Lower leg skin (tissue), 4 donors: Measurements from ENCODE around the gene FAM118A. TPM values are rescaled to one million over a fixed set of nuclear protein-coding genes. Genes with fewer than 3 reads are reported as not detected.
"Not testable (repeated sequence)": the region's sequence is repeated elsewhere in the genome, so short reads cannot be mapped to it uniquely, and the experiment has no call there.

ENCODE experiments used
- DNase-seq, 2 donors: peaks; one replicate each; pipeline ENCODE4 v3.0.0-alpha.2; 2019; ENCODE audit warnings: low spot score in 2 of 2
- H3K4me3 ChIP-seq: fragments of 200-600 bp; sonication (generic); 2 replicates; pipeline ENCODE4 v1.5.1; 2017; ENCODE audit warnings: mild to moderate bottlenecking, low read depth; ENCODE audit not compliant: poor library complexity, severe bottlenecking
- POLR2A ChIP-seq, 2 donors: fragments of 450-650 bp; IDR thresholded peaks; one replicate each; pipeline ENCODE4 v1.6.1; 2016 to 2017; ENCODE audit warnings: antibody characterized with exemption in 2 of 2, mild to moderate bottlenecking in 1 of 2, moderate library complexity in 1 of 2
- WGBS, 2 donors: methylation state at CpG; one replicate each; pipeline ENCODE4 v1.1.5; 2018; 5-methylcytosine and 5-hydroxymethylcytosine counted together
- intact Hi-C: fragments of 100-400 bp; cut with DNase I; formaldehyde crosslinking; loops from one replicate; pipeline ENCODE4 v1.15.0; 2023; ENCODE audit warnings: low total_unique reads
- total RNA-seq, 4 donors: library from RNA; depleted of rRNA; stranded (reverse); fragments of >200 nt; gene quantifications; one replicate each; pipeline ENCODE4 v1.1.0, GENCODE V29; 2016
- TF ChIP-seq, protein P1 (sequence below), 3 donors: fragments of 450-650 bp; IDR thresholded peaks; one replicate each; pipeline ENCODE4 v1.5.1; 2016; ENCODE audit warnings: antibody characterized with exemption in 3 of 3, mild to moderate bottlenecking in 3 of 3, moderate library complexity in 2 of 3

Gene FAM118A
- total RNA-seq, 4 donors from 2014 or later: 11.9 to 40.7 (median 25.0) TPM

DNA sequence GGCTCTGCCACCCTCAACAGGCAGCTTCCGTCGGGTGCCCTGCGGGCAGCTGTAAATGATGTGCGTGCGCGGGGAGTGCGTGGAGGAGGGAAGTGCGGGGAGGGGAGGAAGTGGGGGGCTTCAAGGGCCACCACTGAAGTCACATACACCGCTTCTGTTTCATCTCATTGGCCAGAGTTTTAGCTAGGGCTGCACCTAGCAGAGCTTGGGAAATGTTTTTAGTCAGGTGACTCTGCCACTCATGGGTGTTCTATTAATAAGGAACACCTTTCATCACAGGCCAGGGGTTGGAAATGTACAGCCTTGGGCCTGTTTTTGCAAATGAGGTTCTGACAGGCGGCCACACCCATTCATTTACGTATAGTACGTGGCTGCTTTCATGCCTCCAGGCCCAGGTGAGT, 14.6 kb downstream of the FAM118A start:
- H3K4me3 ChIP-seq: no peak overlapping the region
- DNase-seq: peak in 1 of 2 donors; percentile 61
- intact Hi-C loops: no loop called here
- TF ChIP-seq, protein P1, sequence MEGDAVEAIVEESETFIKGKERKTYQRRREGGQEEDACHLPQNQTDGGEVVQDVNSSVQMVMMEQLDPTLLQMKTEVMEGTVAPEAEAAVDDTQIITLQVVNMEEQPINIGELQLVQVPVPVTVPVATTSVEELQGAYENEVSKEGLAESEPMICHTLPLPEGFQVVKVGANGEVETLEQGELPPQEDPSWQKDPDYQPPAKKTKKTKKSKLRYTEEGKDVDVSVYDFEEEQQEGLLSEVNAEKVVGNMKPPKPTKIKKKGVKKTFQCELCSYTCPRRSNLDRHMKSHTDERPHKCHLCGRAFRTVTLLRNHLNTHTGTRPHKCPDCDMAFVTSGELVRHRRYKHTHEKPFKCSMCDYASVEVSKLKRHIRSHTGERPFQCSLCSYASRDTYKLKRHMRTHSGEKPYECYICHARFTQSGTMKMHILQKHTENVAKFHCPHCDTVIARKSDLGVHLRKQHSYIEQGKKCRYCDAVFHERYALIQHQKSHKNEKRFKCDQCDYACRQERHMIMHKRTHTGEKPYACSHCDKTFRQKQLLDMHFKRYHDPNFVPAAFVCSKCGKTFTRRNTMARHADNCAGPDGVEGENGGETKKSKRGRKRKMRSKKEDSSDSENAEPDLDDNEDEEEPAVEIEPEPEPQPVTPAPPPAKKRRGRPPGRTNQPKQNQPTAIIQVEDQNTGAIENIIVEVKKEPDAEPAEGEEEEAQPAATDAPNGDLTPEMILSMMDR (IDR thresholded peaks at IDR 0.05): no peak
- no peak for TF ChIP-seq POLR2A (IDR thresholded peaks at IDR 0.05)
- 64 to 67% methylated on average over 12 of the region's 12 CpGs for WGBS, 2 donors

DNA sequence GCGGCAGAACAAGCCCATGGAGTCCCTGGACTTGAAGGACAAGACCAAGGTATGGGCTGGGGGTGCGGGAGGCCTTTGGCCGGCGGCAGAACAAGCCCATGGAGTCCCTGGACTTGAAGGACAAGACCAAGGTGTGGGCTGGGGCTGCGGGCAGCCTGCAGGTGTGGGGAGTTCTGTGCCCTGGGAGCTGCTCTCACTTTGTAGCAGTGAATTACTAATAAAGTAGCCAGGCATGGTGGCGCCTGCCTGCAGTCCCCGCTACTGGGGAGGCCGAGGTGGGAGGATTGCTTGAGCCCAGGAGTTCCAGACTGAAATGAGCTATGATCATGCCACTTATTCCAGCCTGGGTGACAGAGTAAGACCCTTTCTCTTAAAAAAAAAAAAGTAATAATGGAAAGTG, 18.5 kb downstream of the FAM118A start:
- H3K4me3 ChIP-seq, intact Hi-C loops, DNase-seq: not testable (repeated sequence)
- 89% methylated on average over 7 of the region's 8 CpGs for WGBS, 2 donors

DNA sequence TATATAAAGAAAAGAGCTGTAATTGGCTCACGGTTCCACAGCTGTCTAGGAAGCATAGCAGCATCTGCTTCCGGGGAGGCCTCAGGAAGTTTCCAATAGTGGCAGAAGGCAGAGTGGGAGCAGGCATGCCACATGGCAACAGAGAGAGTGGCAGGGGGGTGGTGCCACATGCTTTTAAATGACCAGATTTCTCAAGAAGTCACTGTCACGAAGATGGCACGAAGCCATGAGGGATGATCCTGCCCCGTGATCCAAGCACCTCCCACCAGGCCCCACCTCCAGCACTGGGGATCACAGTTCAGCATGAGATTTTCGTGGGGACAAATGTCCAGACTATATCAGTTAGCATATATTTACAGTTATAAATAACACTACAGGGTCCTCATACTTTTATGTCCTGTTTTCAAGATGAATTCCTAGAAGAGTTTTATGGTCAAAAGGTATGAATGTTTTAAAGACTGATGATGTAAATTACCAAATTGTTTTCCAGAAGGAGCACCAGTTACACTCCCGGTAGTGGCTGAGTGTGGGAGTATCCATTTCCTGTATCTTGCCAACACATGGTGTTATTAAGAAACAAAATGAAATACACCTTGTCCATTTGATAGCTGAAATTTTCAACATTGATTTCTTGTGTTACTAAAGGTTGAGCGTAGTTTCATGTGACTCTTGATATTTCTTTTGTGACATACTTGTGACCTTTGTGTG, 19.2 kb downstream of the FAM118A start:
- H3K4me3 ChIP-seq: no peak overlapping the region
- no peak for TF ChIP-seq POLR2A (IDR thresholded peaks at IDR 0.05)
- TF ChIP-seq, protein P1 (IDR thresholded peaks at IDR 0.05): no peak
- DNase-seq: peak; percentile 48 to 91
- intact Hi-C loops: no loop called here
- 58 to 62% methylated on average over 8 of the region's 8 CpGs for WGBS, 2 donors

DNA sequence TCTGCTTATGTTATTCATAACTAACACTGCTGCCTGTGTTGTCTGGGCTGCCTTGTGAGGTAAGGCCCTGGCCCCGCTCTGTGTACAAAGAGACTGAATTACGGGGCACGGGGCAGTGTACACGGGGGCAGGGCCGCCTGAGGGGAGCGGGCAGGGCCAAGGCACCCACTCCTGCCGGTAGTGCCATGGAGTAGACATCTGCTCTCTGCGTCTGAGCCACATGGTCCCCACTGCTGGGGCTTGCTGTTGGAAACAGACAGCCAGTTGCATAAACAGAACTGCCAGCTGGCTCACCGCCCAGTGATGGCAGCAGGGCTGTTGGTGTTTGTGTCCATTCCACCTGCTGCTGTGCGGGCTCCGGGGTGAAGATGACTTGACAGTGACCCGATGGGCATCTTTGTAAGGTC, 19.8 kb downstream of the FAM118A start:
- DNase-seq: no peak
- WGBS, 2 donors: 78 to 83% methylated on average over 12 of the region's 12 CpGs
- intact Hi-C loops: no loop called here
- TF ChIP-seq POLR2A (IDR thresholded peaks at IDR 0.05): no peak
- TF ChIP-seq, protein P1 (IDR thresholded peaks at IDR 0.05): no peak
- H3K4me3 ChIP-seq: no peak overlapping the region

DNA sequence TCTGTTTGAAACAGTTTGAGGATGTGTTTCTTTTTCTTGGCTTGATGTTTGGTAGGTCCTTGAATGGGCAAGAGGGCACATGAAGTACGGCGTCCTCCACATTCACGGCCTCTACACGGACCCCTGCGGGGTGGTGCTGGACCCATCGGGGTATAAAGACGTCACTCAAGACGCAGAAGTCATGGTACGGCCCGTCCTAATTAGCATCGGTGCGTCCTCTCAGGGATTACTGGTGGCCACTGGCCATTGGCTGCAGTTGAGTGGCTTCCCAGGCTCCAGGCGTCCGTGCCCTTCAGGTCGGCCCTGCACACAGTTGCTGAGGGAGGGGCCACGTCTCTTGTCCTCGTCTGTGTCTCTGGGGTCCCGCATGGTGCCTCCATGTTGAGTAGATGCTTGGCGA, 20.8 kb downstream of the FAM118A start:
- DNase-seq: no peak
- no peak overlapping the region for H3K4me3 ChIP-seq
- 93 to 94% methylated on average over 19 of the region's 19 CpGs for WGBS, 2 donors
- TF ChIP-seq, protein P1 (IDR thresholded peaks at IDR 0.05): no peak
- no peak for TF ChIP-seq POLR2A (IDR thresholded peaks at IDR 0.05)
- intact Hi-C loops: no loop called here

DNA sequence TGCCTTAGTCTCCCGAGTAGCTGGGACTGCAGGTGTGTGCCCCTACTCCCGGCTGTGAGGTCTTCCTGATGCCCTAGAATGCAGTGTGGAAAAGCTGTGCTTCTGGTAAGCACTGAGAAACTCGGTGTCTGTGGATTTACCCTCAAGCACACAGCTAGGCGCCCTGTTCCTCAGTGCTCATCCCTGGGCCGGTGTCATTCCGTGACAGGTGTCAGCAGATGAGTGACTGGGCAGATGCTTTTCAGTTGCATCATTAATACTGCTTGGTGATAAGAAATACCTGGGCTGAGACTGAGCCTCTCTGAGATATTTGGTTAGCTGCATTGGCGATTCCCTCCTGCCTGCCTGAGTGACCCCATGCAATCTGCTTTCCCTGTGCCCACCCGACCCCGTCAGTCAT, 21.8 kb downstream of the FAM118A start:
- TF ChIP-seq POLR2A (IDR thresholded peaks at IDR 0.05): no peak
- TF ChIP-seq, protein P1 (IDR thresholded peaks at IDR 0.05): no peak
- H3K4me3 ChIP-seq: no peak overlapping the region
- WGBS, 2 donors: 98% methylated on average over 9 of the region's 9 CpGs
- DNase-seq: no peak
- intact Hi-C loops: no loop called here
